Natural killer cell (primary cell): Measurements from ENCODE around the gene OPA3. TPM values are rescaled to one million over a fixed set of nuclear protein-coding genes. Genes with fewer than 3 reads are reported as not detected.

Experiments
- ATAC-seq, 3 donors: fragments of 150-1000 bp in 2 of 3; fragments of 200-7000 bp in 1 of 3; cut with Tn5 transposase; 1 replicate in 1 of 3; 2 replicates in 2 of 3; pipeline ENCODE4 v1.10.0; 2021; ENCODE audit warnings: mild to moderate bottlenecking in 2 of 3, moderate library complexity in 2 of 3
- DNase-seq, 2 donors: peaks; one replicate each; pipeline versions ENCODE4 v3.0.0 to v3.0.0-alpha.2; 2013 to 2021; ENCODE audit warnings: mixed read lengths in 1 of 2
- H3K27ac ChIP-seq: one replicate; pipeline ENCODE4 v1.5.1; 2013; ENCODE audit warnings: mild to moderate bottlenecking, low read length
- H3K27me3 ChIP-seq: one replicate; pipeline ENCODE4 v1.6.1; 2013; ENCODE audit warnings: low read length; ENCODE audit not compliant: control insufficient read depth, insufficient read depth
- H3K36me3 ChIP-seq: one replicate; pipeline ENCODE4 v1.6.1; 2013; ENCODE audit warnings: low read length; ENCODE audit not compliant: control insufficient read depth, insufficient read depth
- H3K4me1 ChIP-seq: one replicate; pipeline ENCODE4 v1.6.1; 2013; ENCODE audit warnings: low read length; ENCODE audit not compliant: control insufficient read depth, insufficient read depth
- H3K4me3 ChIP-seq: one replicate; pipeline ENCODE4 v1.5.1; 2013; ENCODE audit warnings: low read length
- H3K9me3 ChIP-seq: one replicate; pipeline ENCODE4 v1.6.1; 2013; ENCODE audit warnings: low read length; ENCODE audit not compliant: control insufficient read depth, insufficient read depth
- H3K27ac Mint-ChIP-seq, 2 donors: one replicate each; pipeline ENCODE4 v1.8.0; 2022; ENCODE audit warnings: mild to moderate bottlenecking in 2 of 2, mixed read lengths in 2 of 2, moderate library complexity in 1 of 2
- H3K27me3 Mint-ChIP-seq, 2 donors: one replicate each; pipeline ENCODE4 v1.8.0; 2022; ENCODE audit warnings: low read depth in 2 of 2, mixed read lengths in 2 of 2
- H3K36me3 Mint-ChIP-seq: one replicate; pipeline ENCODE4 v1.8.0; 2022; ENCODE audit warnings: mixed read lengths
- H3K4me1 Mint-ChIP-seq, 2 donors: one replicate each; pipeline ENCODE4 v1.8.0; 2022; ENCODE audit warnings: mixed read lengths in 2 of 2
- H3K4me3 Mint-ChIP-seq: one replicate; pipeline ENCODE4 v1.8.0; 2022; ENCODE audit warnings: mild to moderate bottlenecking, moderate library complexity, mixed read lengths
- H3K9me3 Mint-ChIP-seq, 2 donors: one replicate each; pipeline ENCODE4 v1.8.0; 2022; ENCODE audit warnings: mixed read lengths in 2 of 2
- CTCF ChIP-seq: fragments of 200-600 bp; IDR thresholded peaks from one replicate; pipeline ENCODE4 v1.8.0; 2022; ENCODE audit warnings: antibody characterized with exemption
- WGBS: methylation state at CpG from one replicate; pipeline ENCODE4 v1.1.7; 2013; ENCODE audit warnings: missing lambda C conversion rate; ENCODE audit not compliant: insufficient coverage; 5-methylcytosine and 5-hydroxymethylcytosine counted together
- intact Hi-C: fragments of 100-400 bp; cut with micrococcal nuclease; formaldehyde crosslinking; loops from one replicate; pipeline ENCODE4 v1.14.2; 2022
- total RNA-seq, 4 donors: library from RNA; stranded (reverse); fragments of 120-200 nt in 1 of 4; gene quantifications; one replicate each; pipeline versions ENCODE4 v1.2.3 to v1.2.4, GENCODE V29; 2013 to 2022

OPA3 gene
- total RNA-seq, 3 donors from 2014 or later (not counting 1 experiment from before 2014, with no cell fraction given) = 8.2 to 10.4 (median 9.0) TPM

GRCh38 chr19:45595814-45596213 lies 11.2 kb upstream of the OPA3 start:
- H3K4me1 ChIP-seq = peaks cover 18% of the 10 kb centered on the region
- H3K27ac ChIP-seq = no peak overlapping the region
- Mint-ChIP-seq H3K27ac (no peak overlapping the region), H3K9me3 (no peaks in the 10 kb centered on the region), H3K27me3 (peaks cover 72 to 73% of the 10 kb centered on the region in 2 donors), H3K4me3 (no peak overlapping the region), H3K4me1 (peaks cover 10 to 27% of the 10 kb centered on the region in 2 donors), H3K36me3 (no peaks in the 10 kb centered on the region)
- 89% methylated on average over 6 of the region's 6 CpGs for WGBS
- ATAC-seq = no peak
- H3K27me3 ChIP-seq = peaks cover 31% of the 10 kb centered on the region
- intact Hi-C loops = no loop called here
- no peaks in the 10 kb centered on the region for H3K36me3 ChIP-seq
- TF ChIP-seq CTCF = no peak
- DNase-seq = no peak
- no peaks in the 10 kb centered on the region for H3K9me3 ChIP-seq
- no peak overlapping the region for H3K4me3 ChIP-seq

- Mint-ChIP-seq H3K4me3 (no peak overlapping the region), H3K27me3 (peaks cover 67 to 68% of the 10 kb centered on the region in 2 donors), H3K4me1 (peaks cover 1 to 14% of the 10 kb centered on the region in 2 donors), H3K27ac (no peak overlapping the region), H3K9me3 (no peaks in the 10 kb centered on the region), H3K36me3 (no peaks in the 10 kb centered on the region)
- intact Hi-C loops = no loop called here
- ATAC-seq (no peak), DNase-seq (no peak)
- no peak overlapping the region for H3K27ac ChIP-seq
- TF ChIP-seq CTCF = no peak
- peaks cover 12% of the 10 kb centered on the region for H3K27me3 ChIP-seq
- no CpG with 5 or more reads among the region's 1 CpG for WGBS
- no peaks in the 10 kb centered on the region for H3K36me3 ChIP-seq
- no peak overlapping the region for H3K4me3 ChIP-seq
- no peaks in the 10 kb centered on the region for H3K9me3 ChIP-seq
- peaks cover 8% of the 10 kb centered on the region for H3K4me1 ChIP-seq
Measured at GRCh38 chr19:45593520-45593919, 8.9 kb upstream of the OPA3 start.

- WGBS = 4% methylated on average over 3 of the region's 4 CpGs
- Mint-ChIP-seq H3K27ac (no peak overlapping the region), H3K36me3 (no peaks in the 10 kb centered on the region), H3K27me3 (peaks cover 56 to 58% of the 10 kb centered on the region in 2 donors), H3K4me1 (peaks cover 0 to 5% of the 10 kb centered on the region in 2 donors), H3K4me3 (no peak overlapping the region), H3K9me3 (no peaks in the 10 kb centered on the region)
- intact Hi-C loops = no loop called here
- DNase-seq (no peak), ATAC-seq (peak in 1 of 3 donors; percentile 32)
- Histone ChIP-seq H3K36me3 (no peaks in the 10 kb centered on the region), H3K27ac (no peak overlapping the region), H3K9me3 (no peaks in the 10 kb centered on the region), H3K4me3 (no peak overlapping the region), H3K4me1 (peaks cover 3% of the 10 kb centered on the region), H3K27me3 (peaks cover 6% of the 10 kb centered on the region)
- no peak for TF ChIP-seq CTCF
Measured at GRCh38 chr19:45592366-45592765, 7.8 kb upstream of the OPA3 start.

- intact Hi-C loops = no loop called here
- Histone ChIP-seq H3K27ac (no peak overlapping the region), H3K9me3 (no peaks in the 10 kb centered on the region), H3K36me3 (no peaks in the 10 kb centered on the region), H3K27me3 (peaks cover 3% of the 10 kb centered on the region), H3K4me1 (peaks cover 3% of the 10 kb centered on the region), H3K4me3 (no peak overlapping the region)
- H3K27ac Mint-ChIP-seq = peak overlapping the region in 1 of 2 donors; percentile 55
- WGBS = 90% methylated on average over 21 of the region's 21 CpGs
- H3K9me3 Mint-ChIP-seq = no peaks in the 10 kb centered on the region
- no peak for TF ChIP-seq CTCF
- H3K27me3 Mint-ChIP-seq = peaks cover 48 to 50% of the 10 kb centered on the region in 2 donors
- H3K4me3 Mint-ChIP-seq = no peak overlapping the region
- H3K4me1 Mint-ChIP-seq = peaks cover 0 to 5% of the 10 kb centered on the region in 2 donors
- H3K36me3 Mint-ChIP-seq = no peaks in the 10 kb centered on the region
- DNase-seq (no peak), ATAC-seq (no peak)
Measured at GRCh38 chr19:45591638-45592005, 7.0 kb upstream of the OPA3 start.
